Measurements from ENCODE around the gene ANO9.

DNA sequence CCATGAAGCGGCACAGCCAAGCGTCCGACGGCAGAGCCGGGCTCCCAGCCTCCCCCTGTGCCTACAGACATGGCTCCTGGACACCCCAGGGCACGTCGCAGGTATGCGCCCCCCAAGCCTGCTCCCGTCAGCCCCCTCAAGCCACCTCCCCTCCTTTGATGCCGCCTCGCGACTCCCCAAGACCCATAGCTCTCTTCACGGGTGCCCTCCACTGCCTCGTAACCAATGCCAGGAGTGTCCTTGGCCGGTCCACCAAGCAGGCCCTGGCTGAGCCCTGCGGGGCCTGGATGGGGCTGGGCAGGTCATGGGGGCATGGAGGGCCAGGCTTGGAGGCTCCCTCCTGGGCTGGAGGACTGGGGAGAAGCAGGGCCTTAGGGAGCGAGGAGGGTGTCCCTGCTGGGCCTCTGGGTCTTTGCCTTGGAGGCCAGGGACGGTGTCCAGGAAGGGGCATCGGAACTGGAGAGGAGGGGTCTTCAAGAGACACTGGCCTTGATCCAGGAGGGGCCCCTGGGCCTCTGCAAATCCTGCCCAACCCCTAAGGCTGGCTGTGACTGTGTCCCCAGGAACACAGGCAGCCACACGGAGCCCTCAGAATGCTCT lies 9.2 kb downstream of the ANO9 start:
- no peak for TF ChIP-seq CTCF (conservative IDR thresholded peaks at IDR 0.05; ENCODE audit: low read depth, low read length)
- no peak for TF ChIP-seq EZH2 (IDR thresholded peaks at IDR 0.05; ENCODE audit: borderline replicate concordance, low read depth, low read length, poor library complexity, severe bottlenecking)
